Left forelimb (tissue), 1 donor: Measurements from ENCODE around the gene BCLAF3.

ENCODE experiments used
- DNase-seq: peaks from one replicate; pipeline ENCODE4 v3.0.0-alpha.2; 2018; ENCODE audit warnings: low spot score

Gene BCLAF3

DNA sequence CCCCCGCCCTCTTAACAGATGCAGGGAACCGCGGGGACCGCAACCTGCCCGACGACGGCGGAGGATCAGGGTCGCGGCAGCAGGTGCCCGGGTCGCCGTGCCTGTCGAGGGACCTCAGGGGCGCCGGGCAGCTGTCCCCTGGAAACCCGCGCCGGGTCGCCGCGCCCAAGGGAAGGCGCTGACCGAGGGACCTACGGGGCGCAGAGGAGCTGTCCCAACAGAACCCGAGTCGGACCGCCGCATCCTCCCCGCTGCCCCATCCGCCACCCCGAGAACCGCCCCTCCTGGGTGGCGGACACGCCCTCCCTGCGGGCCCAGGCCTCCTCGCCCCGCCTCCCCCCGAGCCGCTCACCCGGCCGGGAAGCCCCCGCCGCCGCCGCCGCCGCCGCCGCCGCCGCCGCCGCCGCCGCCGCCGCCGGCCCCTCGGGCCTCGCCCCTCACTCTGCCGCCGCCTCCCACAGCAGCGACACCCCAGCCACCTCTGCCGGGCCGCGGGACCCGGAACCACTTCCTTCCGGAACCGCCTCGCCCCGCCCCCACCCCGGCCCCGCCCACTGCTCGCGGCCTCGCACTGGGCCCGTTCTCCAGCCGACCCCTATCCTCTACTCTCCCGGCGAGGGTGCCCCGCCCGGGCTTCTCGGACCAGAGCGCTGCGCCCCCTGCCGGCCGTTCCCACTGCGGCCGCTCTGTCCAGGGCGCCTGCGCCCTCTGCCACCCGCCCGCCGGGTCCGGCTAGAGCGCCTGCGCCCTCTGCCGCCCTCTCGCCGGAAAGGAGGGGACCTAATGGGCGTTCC, at the start of gene BCLAF3:
Gene BCLAF3, minus strand, starts transcription at position 506 of the 794 bp plus-strand sequence. CDS start 20,797 bp downstream, outside the sequence.
- DNase-seq: peak; percentile 93

DNA sequence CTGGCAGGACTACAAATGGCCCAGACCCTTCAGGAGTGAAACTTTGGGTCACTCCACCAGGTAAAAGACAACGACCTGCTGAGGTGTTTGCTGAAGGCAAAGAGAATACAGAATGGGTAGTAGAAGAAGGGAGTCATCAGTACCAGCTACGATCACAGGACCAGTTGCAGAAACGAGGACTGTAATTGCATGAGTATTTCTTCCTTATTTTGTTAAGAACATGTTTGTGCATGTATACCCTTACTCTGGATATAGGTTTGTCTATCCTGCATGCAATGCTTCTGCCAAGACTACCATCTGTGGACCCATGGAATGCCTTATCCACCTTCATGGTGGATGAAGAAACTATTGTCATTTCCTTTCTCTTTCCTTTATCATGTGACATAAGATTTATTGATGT, 48.1 kb upstream of the BCLAF3 start:
- no peak for DNase-seq

DNA sequence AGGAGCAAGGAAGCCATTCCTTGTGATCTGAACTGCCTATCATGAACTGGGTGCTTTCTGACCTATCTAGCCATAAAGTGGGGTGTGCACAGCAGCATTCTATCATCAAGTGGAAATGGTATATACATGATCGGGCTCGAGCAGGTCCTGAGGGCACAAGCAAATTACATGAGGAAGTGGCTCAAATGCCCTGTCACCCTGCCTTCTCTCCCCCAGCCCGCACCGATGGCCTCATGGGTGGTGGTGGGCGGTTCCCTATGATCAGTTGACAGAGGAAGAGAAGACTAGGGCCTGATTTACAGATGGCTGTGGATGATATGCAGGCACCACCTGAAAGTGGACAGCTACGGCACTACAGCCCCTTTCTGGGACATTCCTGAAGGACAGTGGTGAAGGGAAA, 46.3 kb upstream of the BCLAF3 start:
- DNase-seq: no peak

DNA sequence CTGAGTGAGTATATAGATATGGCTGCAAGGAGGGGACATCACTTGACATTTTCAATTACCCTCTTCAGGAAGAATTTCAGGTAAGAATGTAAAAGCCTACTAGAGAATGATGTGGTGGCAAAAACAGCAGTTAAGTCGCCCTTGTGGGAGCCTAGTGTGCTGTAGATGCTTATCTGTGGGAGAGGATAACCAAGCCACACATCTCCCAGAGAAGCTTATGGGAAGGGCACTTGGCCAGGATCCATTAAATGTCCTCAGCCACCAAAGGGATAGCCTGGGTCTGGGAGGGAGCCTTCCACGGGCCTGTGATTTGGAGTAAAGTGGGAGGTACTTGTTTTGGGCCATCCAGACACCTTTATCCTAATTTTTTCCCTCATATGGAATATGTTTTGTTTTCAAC, 41.3 kb upstream of the BCLAF3 start:
- no peak for DNase-seq

DNA sequence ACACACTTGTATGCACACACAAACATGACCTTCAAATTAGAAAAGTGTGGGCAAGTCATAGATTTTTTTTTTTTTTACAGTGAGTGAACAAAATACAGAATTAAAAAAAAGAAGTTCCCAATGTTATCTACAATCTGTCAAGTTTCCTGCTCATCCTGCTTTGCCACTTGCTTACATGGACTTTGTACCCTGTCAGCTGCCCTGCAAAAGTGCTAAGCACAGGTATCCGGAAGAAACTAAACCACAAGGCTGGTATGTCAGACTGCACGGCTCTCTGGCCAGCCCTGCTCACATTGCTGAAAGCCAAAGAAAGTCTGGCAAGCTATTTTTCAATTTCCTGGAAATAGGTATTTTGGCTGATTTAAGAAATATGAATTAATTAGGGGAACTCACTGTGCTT, 38.9 kb upstream of the BCLAF3 start:
- no peak for DNase-seq

DNA sequence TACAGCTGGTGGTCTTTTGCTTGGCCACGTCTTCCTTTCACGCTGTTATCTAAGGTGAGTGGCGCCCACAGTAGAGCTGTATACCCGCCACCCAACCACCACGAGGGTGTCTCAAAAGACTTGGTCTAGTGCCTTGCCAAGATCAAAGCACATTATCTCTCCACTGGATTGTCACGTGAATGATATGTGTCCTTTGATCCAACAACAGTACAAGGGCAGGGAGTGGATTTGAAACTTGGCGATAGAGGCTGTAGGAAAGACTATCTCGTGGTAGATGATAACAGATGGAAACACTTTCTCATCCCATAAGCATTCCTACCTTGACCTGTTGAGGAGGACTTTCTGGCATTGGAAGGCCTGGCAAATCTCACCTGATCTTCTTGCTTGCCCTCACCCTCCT, 37.7 kb upstream of the BCLAF3 start:
- no peak for DNase-seq

DNA sequence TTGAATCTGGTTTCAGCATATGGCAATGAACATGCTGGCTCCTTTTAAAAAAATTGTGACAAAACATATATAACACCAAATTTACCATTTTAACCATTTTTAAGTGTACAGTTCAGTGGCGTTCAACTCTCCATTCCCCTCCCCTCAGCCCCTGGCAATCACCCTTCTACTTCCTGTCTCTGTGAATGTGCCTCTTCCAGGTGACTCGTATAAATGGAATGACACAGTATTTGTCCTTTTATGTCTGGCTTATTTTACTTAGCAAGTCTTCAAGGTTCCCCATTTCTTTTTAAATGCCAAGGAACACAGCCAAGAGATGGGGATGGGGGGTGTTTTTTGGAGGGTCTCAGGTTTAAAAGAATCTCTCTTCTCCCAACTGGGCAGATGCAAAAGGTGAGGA, 35.4 kb upstream of the BCLAF3 start:
- DNase-seq: no peak

DNA sequence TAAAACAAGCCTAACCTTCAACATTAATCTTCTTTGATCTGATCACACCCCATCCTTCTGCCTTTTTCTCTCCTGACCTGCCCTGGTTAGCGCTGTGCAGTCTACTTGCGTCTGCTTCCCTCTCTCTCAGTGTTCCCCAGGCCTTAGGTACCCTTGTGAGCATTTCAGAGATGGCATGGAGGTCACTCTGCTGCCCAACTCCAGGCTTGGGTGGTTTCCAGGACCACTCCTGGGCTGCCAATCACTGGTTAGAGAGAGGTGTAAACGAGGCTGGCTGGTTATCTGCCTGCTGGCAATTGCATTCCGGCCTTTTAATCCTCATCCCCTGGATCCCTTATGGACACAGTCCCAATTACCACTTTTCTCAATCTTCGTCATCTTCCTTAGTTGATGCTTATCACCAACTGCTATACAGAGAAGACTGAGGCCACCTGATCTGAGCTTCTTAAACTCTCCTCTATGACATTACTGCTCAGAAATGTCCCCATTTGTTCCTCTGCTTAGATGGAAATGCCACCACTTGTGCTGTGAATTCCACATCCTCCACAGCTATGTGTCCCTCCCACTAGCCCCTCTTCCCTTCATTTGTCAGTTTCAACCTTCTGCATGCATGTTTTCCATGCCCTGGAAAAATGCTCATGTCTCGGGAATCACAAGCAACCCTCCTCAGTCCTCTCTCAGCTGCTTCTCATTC, 29.0 kb upstream of the BCLAF3 start:
- DNase-seq: no peak

DNA sequence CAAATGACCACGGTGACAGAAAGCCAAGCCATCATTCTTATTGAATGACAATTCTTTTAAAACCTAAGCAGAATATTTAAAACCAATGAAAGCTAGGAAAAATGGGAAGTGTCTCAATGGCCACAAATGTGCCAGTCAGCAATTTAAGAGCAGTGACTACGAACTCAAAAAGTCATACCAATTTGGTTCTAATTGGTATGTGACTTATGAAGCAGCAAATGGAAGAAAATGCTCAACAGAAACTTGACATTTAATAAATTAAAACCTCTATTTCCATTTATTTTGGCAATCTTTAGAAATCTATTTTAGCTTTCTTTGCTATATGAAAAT, 25.7 kb upstream of the BCLAF3 start:
- DNase-seq: no peak

DNA sequence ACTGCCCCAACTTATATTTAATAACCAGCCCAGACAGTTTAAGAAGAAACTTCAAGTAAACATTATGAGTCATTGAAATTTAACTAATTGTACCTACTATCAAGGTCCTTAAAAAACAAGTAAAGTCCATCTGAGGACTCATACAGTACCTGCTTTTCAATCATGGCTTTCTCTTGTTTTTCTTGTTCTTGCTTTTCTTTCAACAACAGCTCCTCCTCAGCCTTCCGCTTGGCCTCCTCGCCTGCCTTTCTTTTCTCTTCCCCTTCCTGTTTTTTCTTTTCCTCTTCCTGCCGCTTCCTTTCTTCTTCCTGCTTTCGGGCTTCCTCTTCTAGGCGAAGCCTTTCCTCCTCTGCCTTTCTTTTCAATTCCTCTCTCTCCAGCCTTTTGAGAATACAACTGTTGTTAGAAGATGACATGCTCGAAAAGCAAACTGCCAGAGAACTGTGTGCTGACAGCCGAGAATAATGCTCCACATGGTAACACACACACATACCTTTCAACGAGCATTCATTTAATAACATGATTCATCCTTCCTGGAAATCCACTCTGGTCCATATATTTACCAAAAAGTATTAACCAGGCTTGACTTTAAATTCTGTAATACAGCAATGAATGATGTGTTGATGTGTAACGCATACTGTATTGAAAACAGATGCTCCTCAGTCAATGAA, 25.2 kb upstream of the BCLAF3 start:
- no peak for DNase-seq

DNA sequence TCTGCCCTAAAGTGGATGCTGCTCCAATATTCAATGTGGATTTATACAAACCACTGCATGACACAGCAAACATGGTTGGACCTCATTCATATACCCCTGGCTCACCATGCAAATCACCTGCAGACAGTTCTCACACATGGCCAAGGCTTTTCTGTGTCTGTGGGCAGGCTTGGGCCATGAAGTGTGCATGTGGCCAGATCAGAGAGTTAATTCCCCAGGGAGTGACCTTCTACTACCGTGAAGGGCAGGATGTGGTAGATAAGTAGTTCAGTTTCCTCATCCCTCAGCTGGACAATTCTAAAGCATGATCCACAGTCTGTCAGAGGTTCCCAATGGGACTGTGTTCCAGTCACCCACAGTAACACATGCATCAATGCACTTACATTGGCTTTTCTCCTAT, 24.6 kb upstream of the BCLAF3 start:
- DNase-seq: no peak

DNA sequence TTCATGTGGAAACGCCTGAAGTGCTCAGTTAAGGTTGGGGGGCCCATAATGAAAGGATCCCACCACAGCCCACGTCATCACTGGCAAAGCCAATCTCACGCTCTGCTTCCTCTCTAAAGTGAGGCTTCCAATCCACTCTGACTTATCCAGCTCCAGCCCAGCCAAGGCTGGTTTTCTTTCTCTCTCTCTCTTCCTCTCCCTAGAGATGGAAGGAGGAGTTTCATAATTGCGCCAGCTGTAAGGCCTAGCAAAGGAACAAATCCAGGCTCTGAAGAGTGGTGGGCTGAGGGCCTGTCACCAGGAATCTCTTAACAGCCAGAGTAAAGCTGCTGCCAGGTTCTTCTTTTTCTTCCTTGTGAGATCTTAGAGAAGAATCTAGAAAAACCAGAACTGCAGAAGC, 20.7 kb upstream of the BCLAF3 start:
- DNase-seq: no peak

DNA sequence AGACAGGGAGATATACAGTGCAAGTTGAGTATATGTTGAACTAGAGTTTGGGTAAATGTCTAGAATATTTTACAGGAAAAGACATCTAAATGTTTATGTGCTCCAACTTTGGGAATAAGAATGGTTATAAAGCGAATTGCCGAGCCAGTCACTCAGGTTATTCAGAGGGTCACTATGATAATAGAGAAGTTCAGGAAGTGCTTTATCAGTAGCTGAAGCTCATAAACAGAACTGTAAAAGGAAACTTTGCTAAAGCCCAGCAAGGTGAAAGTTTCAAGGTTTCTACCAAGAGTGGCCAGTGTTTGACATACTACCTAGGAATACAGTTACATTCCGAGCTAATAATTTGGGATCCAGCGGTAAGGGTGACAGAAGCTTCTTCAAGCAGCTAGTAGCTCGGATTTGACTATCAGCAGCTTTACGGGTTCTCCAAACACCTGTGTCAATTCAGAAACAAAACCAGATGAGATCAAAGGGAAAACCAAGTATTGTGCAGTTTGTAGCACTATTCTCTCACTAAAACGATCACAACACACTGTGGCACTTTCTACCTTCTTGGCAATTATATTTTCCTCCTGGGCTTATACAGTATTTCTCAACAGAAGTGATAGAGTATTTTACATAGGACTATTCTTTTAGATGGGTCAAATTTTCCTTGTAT, 17.2 kb upstream of the BCLAF3 start:
- DNase-seq: no peak

DNA sequence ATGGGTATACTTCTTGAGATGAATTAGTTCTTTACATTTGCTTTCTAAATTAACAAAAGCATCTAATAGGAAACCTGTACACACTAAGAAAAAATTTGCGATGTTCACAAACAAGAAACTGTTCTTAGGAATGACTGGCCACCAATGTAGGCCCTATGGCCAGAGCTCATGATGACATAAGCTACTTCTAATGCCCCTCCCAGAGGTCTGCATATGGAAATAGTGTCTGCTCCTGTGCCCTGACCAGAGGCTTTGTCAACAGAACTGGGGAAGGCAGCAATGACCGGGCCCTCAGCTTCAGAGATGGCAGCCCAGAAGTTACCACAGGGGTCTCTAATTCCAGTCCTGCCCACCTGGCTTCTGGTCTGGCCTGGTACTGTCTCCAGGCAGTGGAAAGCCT, 15.0 kb upstream of the BCLAF3 start:
- DNase-seq: no peak

DNA sequence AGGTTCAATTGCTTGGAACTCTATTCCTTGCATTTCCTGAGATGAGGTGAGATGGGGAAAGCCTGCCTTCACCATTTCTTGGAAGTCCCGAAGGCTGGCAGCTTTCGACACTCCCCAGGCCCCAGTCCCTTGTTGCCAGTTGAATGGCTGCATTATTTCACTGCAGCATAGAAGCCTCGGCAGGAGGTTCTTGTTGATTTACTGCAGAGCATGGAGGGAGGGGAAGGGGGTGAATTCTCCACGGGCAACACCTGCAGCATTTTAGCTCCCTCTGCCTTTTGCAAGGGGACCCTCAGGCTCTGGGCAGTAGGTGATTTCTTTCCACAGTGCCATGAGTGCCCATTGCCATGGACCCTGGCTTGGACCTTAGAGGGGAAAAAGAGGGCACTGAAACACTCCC, 10.7 kb upstream of the BCLAF3 start:
- no peak for DNase-seq

DNA sequence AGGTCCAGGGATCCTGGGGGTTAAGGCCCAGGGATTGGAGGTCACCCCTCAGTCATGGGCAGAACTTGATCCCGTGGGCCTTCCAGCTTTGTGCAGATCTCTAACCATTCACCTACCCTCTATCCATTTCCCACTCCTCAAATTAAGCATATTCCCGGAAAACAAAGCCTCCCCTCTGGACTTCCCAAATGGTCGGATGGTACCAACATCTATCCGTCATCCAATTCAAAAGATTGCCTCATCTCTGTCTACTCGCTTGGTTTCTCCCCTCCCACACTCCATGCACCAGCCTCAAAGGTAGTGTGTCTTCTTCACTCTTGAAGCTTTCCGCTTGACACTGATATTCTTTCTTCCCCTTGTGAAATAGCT, 473 bp upstream of the BCLAF3 start:
- DNase-seq: no peak

DNA sequence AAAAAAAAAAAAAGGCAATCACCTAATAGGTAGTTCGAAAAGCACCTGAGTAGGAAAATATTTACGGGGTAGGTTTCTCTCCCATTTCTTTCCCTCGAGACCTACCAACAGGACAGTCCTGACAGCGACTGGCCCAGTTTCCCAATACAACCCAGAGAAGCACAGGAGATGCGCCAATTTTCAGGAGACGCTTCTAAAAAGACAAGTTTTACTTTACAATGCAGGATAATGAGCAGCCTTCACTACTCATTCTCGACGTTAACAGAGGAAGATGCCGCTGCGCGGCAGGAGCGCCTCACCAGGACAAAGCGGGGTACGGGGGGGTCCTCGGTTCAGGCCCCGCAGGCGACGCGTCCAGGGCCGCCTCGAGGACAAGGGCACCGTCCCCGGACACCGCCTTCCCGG, 708 bp downstream of the BCLAF3 start:
- DNase-seq: no peak

DNA sequence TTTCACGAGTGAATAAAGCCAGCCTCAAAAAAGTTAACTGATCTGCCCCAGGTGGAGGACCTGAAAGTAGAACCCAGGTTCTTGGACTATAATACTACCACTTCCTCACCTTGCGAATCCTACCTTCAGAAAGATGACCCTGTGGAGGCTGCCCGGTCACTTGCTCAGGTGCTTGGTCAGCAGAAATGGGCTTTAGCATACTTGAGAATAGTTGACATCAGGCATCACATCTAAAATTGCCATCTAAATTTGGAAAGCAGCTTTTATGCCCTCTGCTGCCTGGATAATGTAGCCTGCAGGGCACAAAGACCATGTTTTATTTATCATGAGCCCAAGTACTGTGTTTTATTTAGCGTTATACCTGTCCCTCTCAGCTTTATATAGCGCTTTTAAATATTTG, 3.0 kb downstream of the BCLAF3 start:
- DNase-seq: no peak

DNA sequence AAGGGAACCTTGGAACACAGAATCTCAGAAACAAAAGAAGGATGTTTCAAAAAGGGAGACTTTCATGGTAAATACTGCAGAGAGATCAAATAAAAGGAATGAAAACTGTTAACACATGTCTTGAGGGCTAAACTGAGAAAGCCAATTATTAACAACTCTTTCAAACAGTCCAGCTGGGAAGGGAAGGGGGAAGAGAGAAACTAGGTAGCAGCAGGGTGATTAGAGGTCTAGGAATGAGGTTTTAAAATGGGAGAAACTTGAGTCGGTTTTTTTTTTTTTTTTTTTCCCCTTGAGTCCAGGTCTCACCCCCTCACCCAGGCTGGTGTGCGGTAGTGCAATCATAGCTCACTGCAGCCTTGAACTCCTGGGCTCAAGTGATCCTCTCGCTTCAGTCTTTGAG, 4.3 kb downstream of the BCLAF3 start:
- DNase-seq: no peak

DNA sequence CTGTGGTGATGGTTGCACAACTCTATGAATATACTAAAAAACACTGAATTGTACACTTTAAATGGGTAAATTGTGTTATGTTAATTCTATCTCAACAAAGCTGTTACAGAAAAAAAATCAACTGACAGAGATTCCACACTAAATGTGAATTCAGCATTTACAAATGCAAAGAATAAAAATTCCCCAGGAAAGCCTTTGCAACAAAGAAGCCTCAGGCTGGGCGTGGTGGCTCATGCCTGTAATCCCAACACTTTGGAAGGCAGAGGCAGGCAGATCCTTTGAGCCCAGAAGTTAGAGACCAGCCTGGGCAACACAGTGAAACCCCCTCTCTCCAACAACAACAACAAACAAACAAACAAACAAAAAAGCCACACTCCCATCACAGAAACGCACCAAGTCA, 8.9 kb downstream of the BCLAF3 start:
- DNase-seq: no peak

DNA sequence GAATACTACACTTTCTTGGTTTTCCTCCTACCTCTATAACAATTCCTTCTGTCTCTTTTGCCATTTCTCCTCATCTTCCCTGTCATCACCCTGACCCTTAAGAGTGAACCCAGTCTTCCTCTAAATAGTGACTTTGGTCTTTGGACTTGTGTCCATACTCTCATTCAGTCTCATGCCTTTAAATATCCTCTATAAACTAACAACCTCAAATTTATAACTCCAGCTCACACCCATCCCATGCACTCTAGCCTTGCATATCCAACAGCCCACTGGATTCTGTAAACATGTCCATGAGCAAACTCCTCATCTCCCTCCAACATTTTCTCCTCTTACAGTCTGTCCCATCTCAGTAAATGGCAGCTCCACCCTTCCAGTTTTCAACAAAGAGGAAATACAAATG, 15.0 kb downstream of the BCLAF3 start:
- no peak for DNase-seq

DNA sequence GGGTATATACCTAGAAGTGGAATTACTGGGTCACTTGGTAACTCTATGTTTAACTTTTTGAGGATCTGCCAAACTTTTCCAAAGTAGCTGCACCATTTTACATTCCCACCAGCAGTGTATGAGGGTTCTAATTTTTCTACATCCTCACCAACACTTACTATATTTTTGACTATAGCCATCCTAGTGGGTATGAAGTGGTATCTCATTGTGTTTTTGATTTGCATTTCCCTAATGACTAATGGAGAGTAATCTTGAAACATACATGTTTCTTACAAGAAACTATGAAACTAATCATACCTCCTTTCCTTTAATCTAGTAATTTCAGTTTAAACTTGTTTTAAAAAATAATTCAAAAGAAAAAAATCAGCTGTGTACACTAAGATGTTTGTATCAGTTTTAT, 17.9 kb downstream of the BCLAF3 start:
- DNase-seq: no peak

DNA sequence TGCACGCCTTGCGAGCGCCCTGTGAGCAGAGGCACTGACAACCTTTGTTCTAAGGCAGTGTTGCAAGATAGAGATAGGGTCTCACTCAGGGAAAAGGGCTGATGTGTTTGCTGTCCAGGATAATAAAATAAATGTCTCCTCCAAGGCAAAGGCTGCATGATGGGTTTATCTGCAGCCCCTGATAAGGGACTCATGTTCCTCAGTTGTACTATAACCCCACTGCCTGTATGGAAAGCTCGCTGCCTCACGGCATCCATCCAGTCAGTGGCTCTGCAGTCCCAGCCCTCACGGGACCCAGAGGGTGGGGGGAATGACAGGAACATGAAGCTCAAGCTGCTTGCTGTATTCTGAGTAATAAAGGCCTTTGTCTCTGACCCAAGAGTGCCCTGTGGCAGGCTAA, 22.6 kb downstream of the BCLAF3 start:
- DNase-seq: no peak
